Bronchial epithelial cell (primary cell): ENCODE results near the gene TEX12. TPM values are rescaled to one million over a fixed set of nuclear protein-coding genes. Genes with fewer than 3 reads are reported as not detected.

Experiments used
- DNase-seq: peaks from one replicate; pipeline ENCODE4 v3.0.0-alpha.2; 2010; ENCODE audit warnings: low read depth
- FAIRE-seq: peaks from 2 replicates; lab custom pipeline; 2011; peaks lifted over from hg19 to GRCh38; lab: Jason Lieb, UNC
- H3K27me3 ChIP-seq: 2 replicates; pipeline ENCODE4 v1.5.1; 2011; ENCODE audit warnings: low read length; ENCODE audit not compliant: control insufficient read depth, insufficient read depth
- H3K36me3 ChIP-seq: 2 replicates; pipeline ENCODE4 v1.5.1; 2011; ENCODE audit warnings: low read length; ENCODE audit not compliant: control insufficient read depth, insufficient read depth
- H3K4me3 ChIP-seq: 2 replicates; pipeline ENCODE4 v1.5.1; 2011; ENCODE audit warnings: mild to moderate bottlenecking, low read depth, low read length, control low read depth
- total RNA-seq: library from RNA; depleted of rRNA; stranded (reverse); fragments of >200 nt; gene quantifications from 2 replicates; pipeline ENCODE4 v1.2.1, GENCODE V29; 2014
- TF ChIP-seq, protein P1 (sequence below): IDR thresholded peaks from 2 replicates; pipeline ENCODE4 v1.5.1; 2011; ENCODE audit warnings: mild to moderate bottlenecking, moderate library complexity, low read length, control low read depth, inconsistent platforms; ENCODE audit not compliant: insufficient read depth, severe bottlenecking

Gene TEX12
- total RNA-seq, 1 donor from 2014 or later, result 0.26 TPM

GRCh38 chr11:112162761-112163546 is 4.2 kb upstream of the TEX12 start:
- TF ChIP-seq, protein P1, sequence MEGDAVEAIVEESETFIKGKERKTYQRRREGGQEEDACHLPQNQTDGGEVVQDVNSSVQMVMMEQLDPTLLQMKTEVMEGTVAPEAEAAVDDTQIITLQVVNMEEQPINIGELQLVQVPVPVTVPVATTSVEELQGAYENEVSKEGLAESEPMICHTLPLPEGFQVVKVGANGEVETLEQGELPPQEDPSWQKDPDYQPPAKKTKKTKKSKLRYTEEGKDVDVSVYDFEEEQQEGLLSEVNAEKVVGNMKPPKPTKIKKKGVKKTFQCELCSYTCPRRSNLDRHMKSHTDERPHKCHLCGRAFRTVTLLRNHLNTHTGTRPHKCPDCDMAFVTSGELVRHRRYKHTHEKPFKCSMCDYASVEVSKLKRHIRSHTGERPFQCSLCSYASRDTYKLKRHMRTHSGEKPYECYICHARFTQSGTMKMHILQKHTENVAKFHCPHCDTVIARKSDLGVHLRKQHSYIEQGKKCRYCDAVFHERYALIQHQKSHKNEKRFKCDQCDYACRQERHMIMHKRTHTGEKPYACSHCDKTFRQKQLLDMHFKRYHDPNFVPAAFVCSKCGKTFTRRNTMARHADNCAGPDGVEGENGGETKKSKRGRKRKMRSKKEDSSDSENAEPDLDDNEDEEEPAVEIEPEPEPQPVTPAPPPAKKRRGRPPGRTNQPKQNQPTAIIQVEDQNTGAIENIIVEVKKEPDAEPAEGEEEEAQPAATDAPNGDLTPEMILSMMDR, result no peak
- FAIRE-seq, result no peak
- Histone ChIP-seq H3K27me3 (no peaks in the 10 kb centered on the region), H3K36me3 (no peaks in the 10 kb centered on the region), H3K4me3 (peak overlapping the region; percentile 43)
- DNase-seq, result peak; percentile 83

DNA sequence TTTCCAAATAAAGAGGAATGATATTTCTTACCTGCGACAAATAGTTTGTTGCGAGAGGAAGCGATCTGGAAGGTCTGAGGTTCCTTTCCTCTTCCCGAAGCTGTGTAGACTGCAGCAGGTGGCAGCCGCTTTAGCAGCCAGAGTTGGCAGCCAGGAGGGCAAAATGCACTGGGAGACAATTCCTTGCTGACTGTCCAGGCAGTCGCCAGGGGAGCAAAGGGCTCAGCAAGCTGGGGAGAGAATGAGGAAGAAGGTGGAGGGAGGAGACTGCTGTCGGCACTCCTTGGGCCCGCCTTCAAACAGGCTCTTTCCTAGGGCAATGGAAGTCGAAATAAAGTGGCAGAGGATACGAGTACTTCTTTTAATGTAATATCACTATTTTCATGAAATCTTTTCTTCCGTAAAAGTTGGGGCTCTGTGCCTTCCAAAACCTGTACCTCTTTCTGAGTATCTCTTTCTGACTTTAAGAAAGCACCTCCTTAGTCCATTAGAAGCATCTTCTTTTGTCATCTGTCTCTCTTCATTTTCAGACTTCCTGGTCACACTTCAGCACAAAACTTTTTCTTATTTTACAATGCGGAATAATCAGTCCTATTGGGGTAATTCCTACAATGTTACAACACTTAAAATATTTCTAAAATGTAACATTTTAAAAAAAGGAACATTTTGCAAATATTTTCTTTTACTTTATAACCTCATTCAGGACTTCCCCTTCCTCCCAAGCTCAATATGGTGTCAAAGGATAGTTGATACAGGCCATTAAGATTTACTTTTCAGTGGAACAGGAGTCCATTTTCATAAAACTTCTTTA is 3.1 kb upstream of the TEX12 start, which contains the start of gene IL18:
Gene IL18 (minus strand): TSS at position 220 of the 811 bp plus-strand sequence. CDS start 9,041 bp downstream, outside the sequence.
- FAIRE-seq (no peak), DNase-seq (peak; percentile 74)
- peak within 1 kb of the TSS; percentile 43 for H3K4me3 ChIP-seq
- TF ChIP-seq, protein P1, result no peak
- no peaks in the 10 kb centered on the region for H3K27me3 ChIP-seq
- no peaks in the 10 kb centered on the region for H3K36me3 ChIP-seq

- H3K27me3 ChIP-seq, result no peaks in the 10 kb centered on the region
- DNase-seq (no peak), FAIRE-seq (no peak)
- TF ChIP-seq, protein P1, result no peak
- no peak overlapping the region for H3K4me3 ChIP-seq
- no peaks in the 10 kb centered on the region for H3K36me3 ChIP-seq
Measured at GRCh38 chr11:112165049-112165448, 2.1 kb upstream of the TEX12 start.

DNA sequence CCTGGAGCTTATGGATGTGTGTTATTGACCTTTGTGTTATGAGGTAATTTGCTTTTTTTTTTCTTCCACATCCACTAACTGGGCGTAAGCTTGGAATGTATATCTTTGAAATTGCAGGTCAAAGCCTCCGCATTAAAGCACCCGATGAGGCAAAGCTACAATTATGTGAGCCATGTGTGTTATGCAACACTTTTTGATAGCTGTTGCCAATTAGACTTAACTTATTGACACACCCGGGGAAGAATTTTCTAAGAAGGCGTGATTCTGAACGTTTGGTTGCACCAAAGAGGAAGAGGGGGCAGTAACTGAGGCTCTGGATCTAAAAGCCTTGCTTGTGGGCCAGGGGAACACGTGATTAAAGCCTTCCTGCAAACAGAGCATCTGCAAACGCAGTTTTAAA is 610 bp upstream of the TEX12 start:
- TF ChIP-seq, protein P1, result no peak
- no peaks in the 10 kb centered on the region for H3K36me3 ChIP-seq
- FAIRE-seq (no peak), DNase-seq (peak; percentile 85)
- no peak overlapping the region for H3K4me3 ChIP-seq
- H3K27me3 ChIP-seq, result no peaks in the 10 kb centered on the region

DNA sequence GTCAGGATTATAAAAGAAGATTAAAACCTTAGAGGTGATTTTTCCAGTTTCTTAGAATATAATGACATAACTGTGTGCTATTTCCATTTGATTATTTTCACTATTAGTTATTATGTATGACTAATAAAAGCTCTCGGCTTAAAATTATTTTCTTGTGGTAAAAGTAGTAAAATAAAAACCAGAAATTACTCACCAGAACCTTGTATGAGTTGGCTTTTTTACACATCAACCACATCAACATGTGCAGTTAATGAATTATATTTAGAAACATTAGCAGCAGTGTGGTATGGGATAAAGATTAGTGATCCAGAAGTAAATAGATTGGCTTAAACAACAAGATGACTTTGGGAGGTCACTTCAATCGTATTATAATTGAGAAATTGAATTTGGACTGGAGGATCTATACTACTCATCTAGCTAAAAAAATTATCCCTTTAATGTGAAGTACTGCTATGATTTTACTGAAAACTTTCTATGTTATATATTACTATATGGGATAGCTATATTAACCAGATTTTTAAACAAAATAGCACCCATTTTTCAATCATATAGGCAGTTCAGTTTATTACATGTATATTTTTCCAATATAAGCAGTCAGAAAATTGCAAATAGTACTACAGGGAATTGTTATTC is 5.3 kb downstream of the TEX12 start:
- no peak for FAIRE-seq
- H3K4me3 ChIP-seq, result no peak overlapping the region
- peak; percentile 57 for DNase-seq
- H3K36me3 ChIP-seq, result no peaks in the 10 kb centered on the region
- TF ChIP-seq, protein P1, result no peak
- no peaks in the 10 kb centered on the region for H3K27me3 ChIP-seq
